ENCODE data around the gene ADRA2C. TPM values are rescaled to one million over a fixed set of nuclear protein-coding genes. Genes with fewer than 3 reads are reported as not detected.

The ADRA2C gene
- total RNA-seq, 1 experiment from 2014 or later = 28.1 TPM

- Histone ChIP-seq H3K9me2 (ENCODE audit: insufficient read depth) (no peaks in the 10 kb centered on the region), H3K4me1 (ENCODE audit: control insufficient read depth in 1 of 2, insufficient read depth in 2 of 2, low read length in 2 of 2) (no peaks in the 10 kb centered on the region), H3K79me2 (ENCODE audit: insufficient read depth, low read length) (no peaks in the 10 kb centered on the region), H3K4me2 (ENCODE audit: low read length) (no peak overlapping the region), H2AFZ (ENCODE audit: low read depth, low read length, poor library complexity, severe bottlenecking) (no peak overlapping the region), H4K20me1 (ENCODE audit: insufficient read depth) (no peaks in the 10 kb centered on the region), H3K4me3 (replicated peaks in 1 of 2; ENCODE audit: low read depth in 1 of 2, low read length in 2 of 2) (no peak overlapping the region), H3K36me3 (ENCODE audit: control insufficient read depth in 1 of 2, insufficient read depth in 2 of 2, low read length in 2 of 2) (no peaks in the 10 kb centered on the region), H3K9me3 (ENCODE audit: control insufficient read depth in 1 of 2, insufficient read depth in 1 of 2, low read depth in 1 of 2, low read length in 2 of 2) (no peaks in the 10 kb centered on the region), H3K9ac (ENCODE audit: low read length) (no peak overlapping the region), H3K27me3 (ENCODE audit: insufficient read depth, low read length) (peaks cover 17% of the 10 kb centered on the region), H3K27ac (ENCODE audit: low read depth, low read length) (no peak overlapping the region)
- ChIA-PET CTCF (no interaction called here), RAD21 (ENCODE audit: low non-redundant PET in 1 of 2, low total read pairs in 2 of 2, uncharacterized antibody in 2 of 2, unreplicated experiment in 2 of 2) (no interaction called here), POLR2A (no interaction called here)
- DNase-seq (ENCODE audit: low read depth, low spot score) = no peak
- ATAC-seq = no peak
- intact Hi-C loops (cut with micrococcal nuclease) = no loop called here
- TF ChIP-seq SP1 (IDR thresholded peaks at IDR 0.05; ENCODE audit: low read depth) = no peak
- TF ChIP-seq POLR2AphosphoS5 (IDR thresholded peaks at IDR 0.05; ENCODE audit: low read depth, low read length) = no peak
- no peak for TF ChIP-seq CBX3 (IDR thresholded peaks at IDR 0.05; ENCODE audit: low read depth)
- no peak for TF ChIP-seq ZBTB33 (IDR thresholded peaks at IDR 0.05; ENCODE audit: extremely low read depth, insufficient replicate concordance, low read length)
- no TSS peak for BruUV-seq (replicated peaks)
These were observed 42.8 kb downstream of the ADRA2C start for GRCh38 chr4:3809028-3809427.

GRCh38 chr4:3809451-3810110 lies 43.4 kb downstream of the ADRA2C start:
- no peaks in the 10 kb centered on the region for H4K20me1 ChIP-seq (ENCODE audit: insufficient read depth)
- no peak for DNase-seq (ENCODE audit: low read depth, low spot score)
- ChIA-PET POLR2A (no interaction called here), RAD21 (ENCODE audit: low non-redundant PET in 1 of 2, low total read pairs in 2 of 2, uncharacterized antibody in 2 of 2, unreplicated experiment in 2 of 2) (no interaction called here), CTCF (no interaction called here)
- H3K9ac ChIP-seq (ENCODE audit: low read length) = no peak overlapping the region
- no peaks in the 10 kb centered on the region for H3K9me2 ChIP-seq (ENCODE audit: insufficient read depth)
- H3K79me2 ChIP-seq (ENCODE audit: insufficient read depth, low read length) = no peaks in the 10 kb centered on the region
- BruUV-seq (replicated peaks) = no TSS peak
- H3K4me3 ChIP-seq (replicated peaks in 1 of 2; ENCODE audit: low read depth in 1 of 2, low read length in 2 of 2) = no peak overlapping the region
- no peak for ATAC-seq
- H3K4me2 ChIP-seq (ENCODE audit: low read length) = no peak overlapping the region
- no peak overlapping the region for H2AFZ ChIP-seq (ENCODE audit: low read depth, low read length, poor library complexity, severe bottlenecking)
- no peaks in the 10 kb centered on the region for H3K9me3 ChIP-seq (ENCODE audit: control insufficient read depth in 1 of 2, insufficient read depth in 1 of 2, low read depth in 1 of 2, low read length in 2 of 2)
- H3K36me3 ChIP-seq (ENCODE audit: control insufficient read depth in 1 of 2, insufficient read depth in 2 of 2, low read length in 2 of 2) = no peaks in the 10 kb centered on the region
- intact Hi-C loops (cut with micrococcal nuclease) = no loop called here
- H3K4me1 ChIP-seq (ENCODE audit: control insufficient read depth in 1 of 2, insufficient read depth in 2 of 2, low read length in 2 of 2) = no peaks in the 10 kb centered on the region
- peaks cover 17% of the 10 kb centered on the region for H3K27me3 ChIP-seq (ENCODE audit: insufficient read depth, low read length)
- TF ChIP-seq EGR1 (IDR thresholded peaks at IDR 0.05; ENCODE audit: low read depth) = no peak
- H3K27ac ChIP-seq (ENCODE audit: low read depth, low read length) = no peak overlapping the region

All from HCT116 (cell line).